Measurements from ENCODE around the gene SOAT1.

SOAT1 gene

DNA sequence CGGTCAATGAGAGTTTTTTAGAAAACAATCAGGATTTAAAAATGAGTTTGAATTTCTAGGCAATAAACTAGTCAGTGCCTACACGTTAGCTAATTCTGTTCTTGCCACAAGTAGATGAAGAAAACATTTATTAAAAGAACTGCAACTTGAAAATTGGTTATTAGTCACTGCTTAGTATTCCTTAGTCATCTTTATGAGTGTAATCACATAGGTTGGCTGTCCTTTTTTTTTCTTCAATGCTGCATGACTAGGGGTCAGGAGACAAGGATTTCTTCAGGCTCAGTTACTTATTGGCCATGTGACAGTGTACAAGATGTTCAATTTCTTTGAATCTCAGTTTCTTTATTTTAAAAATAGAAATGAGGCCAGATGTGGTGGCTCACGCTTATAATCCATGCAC lies 17.1 kb downstream of the SOAT1 start:
- Mint-ChIP-seq H3K9me3 (no peaks in the 10 kb centered on the region), H3K4me1 (no peaks in the 10 kb centered on the region), H3K27ac (no peak overlapping the region), H3K27me3 (ENCODE audit: low read depth) (no peaks in the 10 kb centered on the region), H3K36me3 (ENCODE audit: low read depth) (peaks cover 33% of the 10 kb centered on the region), H3K4me3 (no peak overlapping the region)
- TF ChIP-seq, protein P1, sequence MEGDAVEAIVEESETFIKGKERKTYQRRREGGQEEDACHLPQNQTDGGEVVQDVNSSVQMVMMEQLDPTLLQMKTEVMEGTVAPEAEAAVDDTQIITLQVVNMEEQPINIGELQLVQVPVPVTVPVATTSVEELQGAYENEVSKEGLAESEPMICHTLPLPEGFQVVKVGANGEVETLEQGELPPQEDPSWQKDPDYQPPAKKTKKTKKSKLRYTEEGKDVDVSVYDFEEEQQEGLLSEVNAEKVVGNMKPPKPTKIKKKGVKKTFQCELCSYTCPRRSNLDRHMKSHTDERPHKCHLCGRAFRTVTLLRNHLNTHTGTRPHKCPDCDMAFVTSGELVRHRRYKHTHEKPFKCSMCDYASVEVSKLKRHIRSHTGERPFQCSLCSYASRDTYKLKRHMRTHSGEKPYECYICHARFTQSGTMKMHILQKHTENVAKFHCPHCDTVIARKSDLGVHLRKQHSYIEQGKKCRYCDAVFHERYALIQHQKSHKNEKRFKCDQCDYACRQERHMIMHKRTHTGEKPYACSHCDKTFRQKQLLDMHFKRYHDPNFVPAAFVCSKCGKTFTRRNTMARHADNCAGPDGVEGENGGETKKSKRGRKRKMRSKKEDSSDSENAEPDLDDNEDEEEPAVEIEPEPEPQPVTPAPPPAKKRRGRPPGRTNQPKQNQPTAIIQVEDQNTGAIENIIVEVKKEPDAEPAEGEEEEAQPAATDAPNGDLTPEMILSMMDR (IDR thresholded peaks at IDR 0.05; ENCODE audit: unreplicated experiment in 3 of 3): no peak

DNA sequence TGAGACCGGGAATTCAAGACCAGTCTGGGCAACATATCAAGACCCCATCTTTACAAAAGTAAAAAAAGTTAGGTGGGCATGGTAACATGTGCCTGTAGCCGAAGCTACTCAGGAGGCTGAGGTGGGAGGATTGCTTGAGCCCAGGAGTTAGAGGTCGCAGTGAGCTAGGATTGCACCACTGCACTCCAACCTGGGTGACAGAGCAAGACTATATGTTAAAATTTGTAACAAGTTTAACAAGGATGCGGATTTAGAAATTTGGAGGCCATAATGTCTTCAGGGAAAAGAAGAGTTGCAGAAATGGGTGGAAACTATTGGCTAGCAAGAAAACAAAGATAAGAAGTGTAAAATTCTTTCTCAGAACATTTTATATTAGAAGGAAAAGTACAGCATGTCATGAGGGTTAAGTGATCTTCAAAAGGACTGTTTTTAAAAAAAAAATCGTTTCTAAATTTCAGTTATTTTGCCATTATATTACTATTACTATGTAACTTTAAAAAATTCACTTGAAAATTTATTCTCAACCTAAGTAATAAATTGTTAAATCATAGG lies 17.6 kb downstream of the SOAT1 start:
- H3K4me3 Mint-ChIP-seq: no peak overlapping the region
- no peaks in the 10 kb centered on the region for H3K9me3 Mint-ChIP-seq
- peaks cover 32% of the 10 kb centered on the region for H3K36me3 Mint-ChIP-seq (ENCODE audit: low read depth)
- TF ChIP-seq, protein P1 (IDR thresholded peaks at IDR 0.05; ENCODE audit: unreplicated experiment in 3 of 3): no peak
- no peaks in the 10 kb centered on the region for H3K27me3 Mint-ChIP-seq (ENCODE audit: low read depth)
- no peaks in the 10 kb centered on the region for H3K4me1 Mint-ChIP-seq
- H3K27ac Mint-ChIP-seq: no peak overlapping the region

DNA sequence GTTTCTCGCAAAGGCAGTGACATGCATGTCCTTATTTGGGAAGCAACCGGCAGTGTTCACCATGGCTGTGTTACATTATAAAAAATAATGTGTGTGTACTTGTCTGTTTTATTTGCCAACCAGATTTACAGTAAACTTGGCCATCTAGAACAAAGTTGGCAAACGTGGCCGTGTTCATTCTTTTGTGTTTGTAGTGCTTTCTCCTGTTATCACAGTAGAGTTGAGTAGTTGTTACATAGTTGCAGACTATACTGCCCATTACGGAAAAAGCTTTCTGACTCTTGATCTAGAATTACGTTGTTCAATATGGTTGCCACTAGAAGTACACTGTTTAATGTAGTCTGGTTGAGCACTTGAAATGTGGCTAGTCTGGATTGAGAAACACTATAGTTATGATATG lies 19.4 kb downstream of the SOAT1 start:
- Mint-ChIP-seq H3K36me3 (ENCODE audit: low read depth) (peaks cover 25% of the 10 kb centered on the region), H3K4me3 (no peak overlapping the region), H3K27me3 (ENCODE audit: low read depth) (no peaks in the 10 kb centered on the region), H3K27ac (no peak overlapping the region), H3K9me3 (no peaks in the 10 kb centered on the region), H3K4me1 (no peaks in the 10 kb centered on the region)
- TF ChIP-seq, protein P1 (IDR thresholded peaks at IDR 0.05; ENCODE audit: unreplicated experiment in 3 of 3): no peak

DNA sequence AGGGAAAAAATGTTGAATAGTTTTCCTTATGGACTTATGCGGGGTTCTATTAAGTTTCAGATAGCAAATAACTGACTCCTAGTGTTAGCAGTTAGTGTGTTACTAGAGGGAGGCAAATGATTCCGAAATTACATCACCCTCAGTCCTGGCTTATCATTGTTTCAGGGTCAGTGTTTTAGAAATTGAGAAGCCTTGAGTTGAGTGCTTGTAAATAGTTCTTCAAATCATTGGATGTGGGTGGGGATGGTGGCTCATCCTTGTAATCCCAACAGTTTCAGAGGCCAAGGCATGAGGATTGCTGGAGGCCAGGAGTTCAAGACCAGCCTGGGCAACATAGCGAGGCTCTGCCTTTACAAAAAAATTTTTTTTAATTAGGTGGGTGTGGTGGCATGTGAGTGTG lies 21.3 kb downstream of the SOAT1 start:
- no peaks in the 10 kb centered on the region for H3K4me1 Mint-ChIP-seq
- H3K36me3 Mint-ChIP-seq (ENCODE audit: low read depth): peaks cover 37% of the 10 kb centered on the region
- TF ChIP-seq, protein P1 (IDR thresholded peaks at IDR 0.05; ENCODE audit: unreplicated experiment in 3 of 3): no peak
- no peak overlapping the region for H3K27ac Mint-ChIP-seq
- no peaks in the 10 kb centered on the region for H3K9me3 Mint-ChIP-seq
- no peaks in the 10 kb centered on the region for H3K27me3 Mint-ChIP-seq (ENCODE audit: low read depth)
- H3K4me3 Mint-ChIP-seq: no peak overlapping the region

DNA sequence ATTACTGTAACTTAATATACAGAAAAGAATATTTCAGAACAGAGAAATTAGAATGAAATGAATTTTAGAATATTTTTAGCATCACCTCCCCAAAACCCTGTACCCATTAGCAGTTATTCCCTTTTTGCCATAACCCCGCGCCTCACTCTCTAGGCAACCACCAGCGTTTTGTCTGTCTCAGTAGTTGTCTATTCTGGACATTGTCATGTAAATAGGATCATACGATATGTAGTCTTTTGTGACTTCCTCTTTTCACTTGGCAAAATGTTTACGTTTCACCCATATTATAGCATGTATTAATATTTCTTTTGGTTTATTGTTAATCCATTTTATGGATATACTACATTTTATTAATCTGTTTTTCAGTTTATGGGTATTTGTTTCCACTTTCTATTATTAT lies 24.9 kb downstream of the SOAT1 start:
- Mint-ChIP-seq H3K36me3 (ENCODE audit: low read depth) (peaks cover 46% of the 10 kb centered on the region), H3K4me1 (no peaks in the 10 kb centered on the region), H3K27ac (no peak overlapping the region), H3K4me3 (no peak overlapping the region), H3K9me3 (peaks cover 4% of the 10 kb centered on the region), H3K27me3 (ENCODE audit: low read depth) (no peaks in the 10 kb centered on the region)
- TF ChIP-seq, protein P1 (IDR thresholded peaks at IDR 0.05; ENCODE audit: unreplicated experiment in 3 of 3): no peak

DNA sequence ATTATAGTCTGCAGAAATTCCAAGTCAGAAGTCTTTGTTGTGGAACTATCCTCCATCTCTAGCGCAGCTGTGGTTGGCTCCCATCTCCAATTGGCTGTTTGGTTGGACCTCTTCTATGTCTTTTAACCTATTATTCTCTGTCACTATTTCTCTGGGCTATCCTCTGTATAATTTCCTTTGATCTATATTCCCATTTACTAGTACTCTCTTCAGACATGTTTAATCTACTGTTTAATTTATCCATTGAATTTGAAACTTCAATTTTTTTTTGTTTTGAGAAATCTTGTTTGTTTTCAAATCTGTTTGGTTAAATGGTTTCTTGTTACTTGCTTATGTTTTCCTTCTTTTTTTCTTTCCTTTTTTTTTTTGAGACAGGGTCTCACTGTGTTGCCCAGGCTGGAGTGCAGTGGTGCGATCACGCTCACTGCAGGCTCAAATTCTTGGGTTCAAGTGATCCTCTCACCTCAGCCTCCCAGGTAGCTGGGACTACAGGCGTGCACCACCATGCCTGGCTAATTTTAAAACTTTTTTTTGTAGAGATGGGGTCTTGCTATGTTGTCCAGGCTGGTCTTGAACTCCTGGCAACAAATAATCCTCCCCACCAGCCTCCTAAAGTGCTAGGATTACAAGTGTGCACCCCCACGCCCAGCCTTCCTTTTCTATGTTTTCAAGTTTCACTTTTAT lies 28.1 kb downstream of the SOAT1 start:
- Mint-ChIP-seq H3K9me3 (peaks cover 4% of the 10 kb centered on the region), H3K27ac (no peak overlapping the region), H3K4me1 (no peaks in the 10 kb centered on the region), H3K27me3 (ENCODE audit: low read depth) (no peaks in the 10 kb centered on the region), H3K4me3 (no peak overlapping the region), H3K36me3 (ENCODE audit: low read depth) (peaks cover 54% of the 10 kb centered on the region)
- TF ChIP-seq, protein P1 (IDR thresholded peaks at IDR 0.05; ENCODE audit: unreplicated experiment in 3 of 3): no peak

Measured in nephron (organoid).